HL-60/S4 treated with retinoic acid at 250 ng/mL for 4 days and 3 days (cell line): ENCODE results near the gene PPFIA2.
"Not testable (repeated sequence)": the region's sequence is repeated elsewhere in the genome, so short reads cannot be mapped to it uniquely, and the experiment has no call there.

ENCODE experiments used
- in situ Hi-C: fragments of 300-500 bp; cut with MboI; formaldehyde crosslinking; loops from 2 replicates; pipeline ENCODE4 v1.7.0; 2022; ENCODE audit warnings: low sequenced_read_pairs

The PPFIA2 gene

GRCh38 chr12:81670759-81671158 lies 88.4 kb downstream of the PPFIA2 start:
- in situ Hi-C loops: no loop called here

DNA sequence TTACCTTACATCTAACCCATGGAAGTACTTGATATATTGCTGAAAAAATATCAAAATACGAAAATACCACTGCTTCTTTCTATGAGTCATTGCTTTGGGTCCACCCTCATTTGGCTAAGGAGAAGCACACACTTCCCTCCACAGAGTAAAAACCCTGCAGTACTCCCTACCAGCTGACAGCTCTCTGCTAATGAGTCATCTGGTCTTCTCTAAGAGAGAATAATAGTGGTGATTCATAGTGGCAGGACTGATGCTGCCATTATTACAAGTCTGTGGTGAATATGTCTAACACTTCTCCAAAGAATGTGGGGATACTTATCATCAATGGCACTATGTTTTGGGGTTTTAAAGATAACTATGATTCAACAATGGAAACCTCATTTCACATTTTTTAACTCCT lies 90.7 kb downstream of the PPFIA2 start:
- in situ Hi-C loops: no loop called here

- in situ Hi-C loops: not testable (repeated sequence)
These were observed 99.8 kb downstream of the PPFIA2 start for GRCh38 chr12:81659310-81659709.

DNA sequence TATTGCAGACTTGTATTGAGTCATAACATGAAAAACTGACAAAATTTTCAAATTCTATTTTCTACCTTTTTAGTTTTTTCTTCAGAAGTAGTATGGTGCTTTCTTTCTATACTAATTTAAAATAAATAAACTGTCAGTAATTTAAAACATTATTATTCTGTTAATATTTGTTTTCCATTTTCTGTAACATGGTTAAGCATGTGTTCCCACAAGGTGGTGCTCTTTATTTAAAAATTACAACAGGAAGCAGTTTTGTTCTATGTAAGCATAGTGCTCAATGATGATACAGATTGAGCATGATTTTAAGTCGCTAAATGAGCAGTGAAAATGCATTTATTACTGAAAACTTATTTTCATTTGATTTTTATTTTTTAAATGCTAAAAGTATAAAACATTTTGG lies 114.6 kb downstream of the PPFIA2 start:
- in situ Hi-C loops: no loop called here

GRCh38 chr12:81639196-81639595 lies 120.0 kb downstream of the PPFIA2 start:
- in situ Hi-C loops: no loop called here

GRCh38 chr12:81633127-81633526 lies 126.0 kb downstream of the PPFIA2 start:
- in situ Hi-C loops: no loop called here

DNA sequence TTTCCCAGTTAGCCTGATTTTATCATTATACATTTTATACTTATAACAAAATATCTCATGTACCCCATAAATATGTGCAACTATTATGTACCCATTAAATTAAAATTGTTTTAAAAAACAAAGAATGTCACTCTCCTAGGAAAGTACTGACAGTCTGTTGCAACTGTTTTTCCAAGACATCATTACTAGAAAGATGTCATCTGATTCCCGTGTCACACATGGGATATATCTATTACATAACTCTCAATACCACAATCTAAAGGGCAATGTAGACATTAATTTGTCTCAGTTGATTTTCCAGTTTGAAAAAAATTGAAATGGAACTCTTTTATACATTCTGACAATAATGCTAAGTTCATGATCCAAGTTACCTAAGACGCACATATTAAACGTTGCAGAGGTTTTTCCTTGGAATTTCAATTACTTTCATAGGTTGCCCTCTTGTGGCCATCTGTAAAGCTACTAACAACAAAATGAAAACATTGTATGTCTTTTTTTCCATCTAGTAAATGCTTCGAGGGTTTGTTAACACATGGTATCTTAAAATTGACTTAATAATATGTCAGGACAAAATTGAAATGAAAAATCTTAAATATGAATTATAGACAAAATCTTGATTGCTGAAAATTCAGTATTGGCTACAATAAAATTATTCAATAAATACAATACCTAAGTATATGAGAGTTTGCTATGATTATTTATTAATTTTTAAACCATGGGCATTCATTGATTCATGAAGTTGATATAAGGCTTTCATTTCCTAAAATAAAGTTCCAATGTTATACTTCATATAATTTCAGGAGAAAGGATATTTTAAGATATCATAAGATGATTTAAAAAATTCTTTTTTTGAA lies 131.6 kb downstream of the PPFIA2 start:
- in situ Hi-C loops: no loop called here

- in situ Hi-C loops: no loop called here
These were observed 132.7 kb downstream of the PPFIA2 start for GRCh38 chr12:81626406-81626805.

GRCh38 chr12:81617915-81618314 lies 141.2 kb downstream of the PPFIA2 start:
- in situ Hi-C loops: no loop called here

- in situ Hi-C loops: no loop called here
These were observed 144.0 kb downstream of the PPFIA2 start for GRCh38 chr12:81615026-81615588.

DNA sequence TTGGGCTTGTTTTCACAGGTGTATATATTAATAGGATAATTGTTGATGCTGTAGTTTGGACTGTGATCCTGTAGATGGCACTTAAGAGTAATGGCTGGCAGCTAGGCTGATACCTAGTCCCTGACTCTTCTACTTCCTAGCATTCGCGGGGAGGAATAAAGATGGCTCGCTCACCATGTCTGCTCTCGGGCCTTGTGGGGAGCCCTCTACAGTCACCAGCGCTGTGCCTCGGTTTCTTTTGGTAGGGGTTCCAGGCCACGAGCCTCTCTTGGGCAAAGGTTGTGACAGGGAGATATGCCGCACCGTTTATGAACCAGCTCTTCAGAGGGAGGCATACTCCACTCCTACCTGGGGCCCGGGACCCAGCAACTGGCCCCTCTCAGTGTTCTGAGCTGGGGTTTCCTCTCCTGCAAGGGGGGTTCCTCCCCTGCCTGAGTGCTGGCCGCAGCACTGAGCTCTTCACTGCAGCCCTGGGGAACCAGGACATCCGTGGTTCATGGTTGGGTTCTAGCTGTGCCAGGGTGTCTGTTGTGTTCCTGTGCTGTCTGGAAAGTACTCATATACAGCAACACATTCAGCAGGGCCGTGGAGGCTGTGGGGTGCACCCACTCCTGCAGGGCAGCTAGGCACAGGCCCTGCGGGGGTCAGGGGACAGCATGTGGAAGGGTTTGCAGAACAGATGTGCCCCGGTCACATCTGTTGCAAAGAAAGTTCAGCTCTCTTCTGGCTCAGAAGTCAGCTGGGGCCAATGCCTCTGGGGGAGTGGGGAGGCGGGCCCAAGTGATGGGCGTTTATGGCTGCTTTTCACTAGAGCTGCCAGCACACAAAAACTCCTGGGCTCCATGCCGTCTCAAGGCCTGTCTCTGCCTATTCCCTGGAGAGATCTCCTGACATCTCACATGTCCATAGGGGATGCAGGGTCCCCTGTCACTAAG lies 147.9 kb downstream of the PPFIA2 start:
- in situ Hi-C loops: no loop called here

GRCh38 chr12:81597928-81598604 lies 161.1 kb downstream of the PPFIA2 start:
- in situ Hi-C loops: no loop called here

- in situ Hi-C loops: no loop called here
These were observed 162.6 kb downstream of the PPFIA2 start for GRCh38 chr12:81596558-81596957.

- in situ Hi-C loops: no loop called here
These were observed 167.9 kb downstream of the PPFIA2 start for GRCh38 chr12:81591256-81591655.

DNA sequence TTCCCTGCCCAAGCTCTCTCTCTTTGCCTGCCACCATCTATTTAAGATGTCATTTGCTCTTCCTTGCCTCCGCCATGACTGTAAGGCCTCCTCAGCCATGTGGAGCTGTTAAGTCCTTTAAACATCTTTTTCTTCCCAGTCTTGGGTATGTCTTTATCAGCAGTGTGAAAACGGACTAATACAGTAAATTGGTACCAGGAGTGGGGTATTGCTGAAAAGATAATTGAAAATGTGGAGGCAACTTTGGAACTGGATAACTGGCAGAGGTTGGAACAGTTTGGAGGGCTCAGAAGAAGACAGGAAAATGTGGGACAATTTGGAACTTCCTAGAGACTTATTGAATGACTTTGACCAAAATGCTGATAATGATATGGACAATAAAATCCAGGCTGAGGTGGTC lies 168.4 kb downstream of the PPFIA2 start:
- in situ Hi-C loops: not testable (repeated sequence)

DNA sequence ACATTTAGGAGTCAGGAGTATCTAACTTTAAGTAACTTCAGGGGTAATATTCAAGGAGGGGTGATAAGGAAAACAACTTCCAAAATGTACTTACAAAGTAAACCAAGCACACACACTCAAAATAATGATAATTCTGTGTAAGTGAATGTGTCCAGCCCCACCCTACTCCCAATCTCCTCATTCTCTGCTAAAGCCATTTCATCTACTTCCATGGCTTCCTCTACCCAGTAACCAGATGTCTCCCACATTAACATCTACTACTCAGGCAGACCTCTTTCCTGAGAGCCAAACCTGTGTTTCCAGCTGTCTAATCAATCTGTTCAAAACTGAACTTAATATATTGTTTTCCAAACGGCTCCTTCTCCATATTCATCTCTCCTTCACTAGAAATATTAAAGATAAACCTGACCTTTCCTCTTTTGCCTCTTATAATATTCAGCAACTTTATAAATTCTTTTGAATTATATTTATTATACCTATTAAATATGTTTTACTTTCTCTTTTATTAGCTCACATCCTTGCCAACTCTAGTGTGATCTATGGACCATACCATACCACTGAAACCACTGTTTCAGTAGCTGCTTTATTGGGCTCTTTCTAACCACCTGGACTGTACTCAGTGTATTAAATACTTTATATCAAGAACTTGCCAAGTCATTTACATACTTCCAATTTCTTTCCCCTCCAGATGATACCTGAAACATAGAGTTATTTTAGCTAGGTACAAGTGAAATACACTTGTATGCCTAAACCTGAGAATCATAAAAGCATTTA lies 170.7 kb downstream of the PPFIA2 start:
- in situ Hi-C loops: no loop called here

- in situ Hi-C loops: no loop called here
These were observed 173.4 kb downstream of the PPFIA2 start for GRCh38 chr12:81585787-81586186.

- in situ Hi-C loops: no loop called here
These were observed 185.9 kb downstream of the PPFIA2 start for GRCh38 chr12:81573228-81573627.

DNA sequence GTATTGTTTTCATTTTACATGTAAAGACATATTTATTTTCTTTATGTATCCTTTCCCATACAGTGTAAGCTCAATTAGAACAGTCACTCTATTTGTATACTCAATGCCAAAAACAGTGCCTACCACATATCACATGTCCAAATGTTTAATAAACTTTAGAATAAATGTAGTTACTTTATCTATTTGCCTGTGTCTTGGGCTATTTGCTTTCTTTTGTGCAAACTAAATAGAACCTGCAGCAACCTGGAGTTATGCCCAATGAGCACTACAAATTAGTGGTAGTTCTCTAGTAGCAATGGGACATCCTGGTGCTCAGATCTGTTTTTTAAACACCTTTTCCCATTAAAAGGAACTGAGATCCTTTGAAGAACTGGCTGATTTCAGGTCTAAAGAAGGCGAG lies 186.7 kb downstream of the PPFIA2 start:
- in situ Hi-C loops: no loop called here

GRCh38 chr12:81570234-81570633 lies 188.9 kb downstream of the PPFIA2 start:
- in situ Hi-C loops: no loop called here
